GM18519 (cell line): ENCODE measurements around the gene PRKAR1B.

Source experiments
- ATAC-seq: cut with Tn5 transposase; IDR thresholded peaks from one replicate; pipeline ENCODE4 v1.9.1; 2021; ENCODE audit warnings: mild to moderate bottlenecking, moderate library complexity; ENCODE audit not compliant: unreplicated experiment, low FRiP score

The PRKAR1B gene

GRCh38 chr7:741850-742249 is 14.8 kb upstream of the PRKAR1B start:
- no peak for ATAC-seq

GRCh38 chr7:741191-741671 is 14.2 kb upstream of the PRKAR1B start:
- no peak for ATAC-seq

DNA sequence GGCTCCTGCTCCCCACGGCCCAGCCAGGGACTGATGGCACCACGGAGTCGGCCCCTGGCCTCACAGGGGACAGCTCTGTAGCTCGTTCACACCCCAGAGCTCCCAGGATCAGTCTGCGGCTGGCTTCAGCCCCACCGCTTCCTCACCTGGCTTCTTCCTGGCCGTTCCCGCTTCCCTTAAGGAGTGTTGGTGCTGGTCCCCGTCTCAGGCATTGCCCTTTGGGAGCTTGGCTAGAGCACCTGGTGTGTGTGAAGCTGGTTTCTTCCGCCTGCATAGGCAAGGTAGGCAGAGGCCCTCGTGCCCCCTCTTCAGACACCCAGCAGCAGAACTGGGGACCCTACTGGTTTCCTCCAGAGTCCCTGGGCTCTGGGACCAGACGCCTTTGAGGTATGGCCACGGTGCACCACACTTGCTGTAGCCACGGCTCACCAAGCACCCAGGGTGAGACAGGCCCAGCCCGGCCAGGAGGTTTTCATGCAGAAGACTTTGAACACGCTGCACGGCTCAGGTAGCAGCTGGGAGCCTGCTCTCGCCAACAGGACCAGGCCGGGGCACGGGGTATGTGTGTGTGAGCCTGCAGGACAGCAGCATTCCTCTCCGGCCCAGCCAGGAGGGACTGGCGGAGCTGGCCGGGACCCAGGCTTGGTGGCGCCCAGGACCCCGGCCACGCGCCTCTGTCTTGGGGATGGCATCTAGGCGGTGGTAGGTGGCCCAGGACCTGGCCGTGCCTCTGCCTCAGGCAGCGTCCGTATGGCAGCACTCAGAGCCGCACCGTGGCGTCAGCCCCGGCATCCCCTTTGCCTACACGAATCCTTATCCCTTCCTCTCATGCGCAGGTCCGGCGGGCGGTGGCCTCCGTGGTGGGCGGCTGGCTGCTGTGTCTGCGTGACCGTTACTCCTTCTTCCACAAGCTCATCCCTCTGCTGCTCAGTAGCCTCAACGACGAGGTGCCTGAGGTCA is 13.2 kb upstream of the PRKAR1B start:
- no peak for ATAC-seq

- ATAC-seq = no peak
Measured at GRCh38 chr7:739455-739982, 12.4 kb upstream of the PRKAR1B start.

DNA sequence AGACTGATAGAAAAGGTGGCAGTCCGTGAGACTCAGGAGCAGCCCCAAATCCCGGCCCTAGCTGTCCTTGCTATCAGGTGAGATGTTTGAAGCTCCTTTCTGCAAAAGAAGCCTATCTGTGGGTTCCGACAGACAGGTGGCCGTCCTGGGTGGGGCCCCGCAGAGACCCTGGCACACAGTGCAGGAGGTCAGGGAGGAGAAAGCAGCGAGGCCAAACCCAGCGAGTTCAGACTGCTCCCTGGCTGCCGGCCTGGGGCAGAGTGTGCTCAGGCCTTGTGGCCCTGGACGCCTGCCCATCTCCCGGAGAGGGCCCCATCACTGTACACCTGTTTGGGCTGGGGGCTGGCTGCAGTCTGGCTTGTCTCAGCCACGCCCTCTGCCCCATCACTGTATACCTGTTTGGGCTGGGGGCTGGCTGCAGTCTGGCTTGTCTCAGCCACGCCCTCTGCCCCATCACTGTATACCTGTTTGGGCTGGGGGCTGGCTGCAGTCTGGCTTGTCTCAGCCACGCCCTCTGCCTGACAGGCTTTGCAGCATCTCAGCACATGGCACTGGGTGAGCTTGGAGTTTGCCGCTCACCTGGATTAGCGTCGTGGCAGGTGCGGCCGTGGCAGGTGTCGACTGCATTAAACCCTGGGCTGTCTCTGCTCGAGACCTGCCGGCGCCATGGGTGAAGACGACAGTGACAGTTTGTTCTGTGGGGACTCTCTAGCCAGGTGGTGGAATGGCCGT is 11.8 kb upstream of the PRKAR1B start:
- no peak for ATAC-seq

- no peak for ATAC-seq
Measured at GRCh38 chr7:738241-738640, 11.2 kb upstream of the PRKAR1B start.

GRCh38 chr7:734808-735207 is 7.7 kb upstream of the PRKAR1B start:
- ATAC-seq = no peak

- ATAC-seq = no peak
Measured at GRCh38 chr7:734214-734613, 7.1 kb upstream of the PRKAR1B start.

DNA sequence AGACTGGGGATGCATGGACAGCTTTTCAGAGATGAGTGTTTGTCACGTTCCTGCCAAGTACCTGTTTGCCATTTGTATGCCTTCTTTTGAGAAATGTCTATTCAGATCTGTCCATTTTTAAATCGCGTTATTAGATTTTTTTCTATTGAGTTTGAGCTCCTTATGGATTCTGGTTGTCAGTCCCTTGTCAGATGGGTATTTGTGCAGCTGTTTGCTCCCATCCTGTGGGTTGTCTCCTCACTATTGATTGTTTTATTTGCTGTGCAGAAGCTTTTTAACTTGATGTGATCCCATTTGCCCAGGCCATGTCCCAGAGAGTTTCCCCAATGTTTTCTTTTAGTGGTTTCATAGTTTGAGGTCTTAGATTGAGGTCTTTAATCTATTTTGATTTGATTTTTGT is 5.5 kb upstream of the PRKAR1B start:
- no peak for ATAC-seq

DNA sequence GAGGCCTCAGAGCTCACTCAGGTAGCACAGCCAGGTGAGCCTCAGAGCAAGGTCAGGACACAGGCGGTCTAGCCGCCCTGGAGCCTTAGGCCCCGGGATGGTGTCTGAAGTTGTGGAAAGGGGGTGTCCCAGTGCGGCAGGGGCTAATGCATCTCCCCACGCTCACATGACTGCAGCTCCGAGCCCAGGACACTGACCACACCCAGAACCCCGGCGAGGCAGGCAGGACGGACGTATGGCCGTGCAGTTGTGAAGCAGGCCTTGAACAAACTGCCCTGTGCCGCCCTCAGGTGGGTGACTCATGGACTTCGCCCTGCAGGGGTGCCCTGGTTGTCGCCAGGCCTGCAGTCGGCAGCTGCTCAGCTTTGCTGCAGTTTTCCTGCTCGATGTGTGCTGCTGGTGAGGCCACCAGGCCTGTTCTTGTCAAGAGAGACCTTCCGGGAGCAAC is 5.0 kb upstream of the PRKAR1B start:
- no peak for ATAC-seq

DNA sequence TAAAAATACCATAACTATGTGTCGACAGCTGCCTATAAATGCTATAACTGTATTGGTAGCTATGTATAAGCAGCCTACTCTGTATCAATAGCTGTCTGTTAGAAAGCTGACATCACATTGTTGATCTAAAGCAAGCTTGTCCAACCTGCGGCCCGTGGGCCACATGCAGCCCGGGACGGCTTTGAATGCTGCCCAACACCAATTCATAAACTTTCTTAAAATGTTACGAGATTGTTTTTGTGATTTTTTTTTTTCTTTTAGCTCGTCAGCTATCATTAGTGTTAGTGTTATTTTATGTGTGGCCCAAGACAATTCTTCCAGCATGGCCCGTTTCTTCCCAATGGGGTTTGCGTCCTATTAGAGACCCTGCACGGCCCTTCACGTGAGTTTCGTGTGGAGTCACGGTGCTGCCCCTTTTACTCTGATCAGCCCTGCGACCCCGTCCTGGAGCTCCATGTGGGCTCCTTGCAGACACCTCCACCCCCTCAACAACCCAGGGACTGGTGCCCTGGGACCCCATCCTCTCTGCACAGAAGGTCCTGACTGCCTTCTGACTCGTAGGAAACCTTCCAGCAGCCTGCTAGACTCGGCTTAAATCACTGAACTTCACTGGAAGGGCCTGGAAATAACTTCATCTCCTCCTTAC is 4.5 kb upstream of the PRKAR1B start:
- no peak for ATAC-seq

DNA sequence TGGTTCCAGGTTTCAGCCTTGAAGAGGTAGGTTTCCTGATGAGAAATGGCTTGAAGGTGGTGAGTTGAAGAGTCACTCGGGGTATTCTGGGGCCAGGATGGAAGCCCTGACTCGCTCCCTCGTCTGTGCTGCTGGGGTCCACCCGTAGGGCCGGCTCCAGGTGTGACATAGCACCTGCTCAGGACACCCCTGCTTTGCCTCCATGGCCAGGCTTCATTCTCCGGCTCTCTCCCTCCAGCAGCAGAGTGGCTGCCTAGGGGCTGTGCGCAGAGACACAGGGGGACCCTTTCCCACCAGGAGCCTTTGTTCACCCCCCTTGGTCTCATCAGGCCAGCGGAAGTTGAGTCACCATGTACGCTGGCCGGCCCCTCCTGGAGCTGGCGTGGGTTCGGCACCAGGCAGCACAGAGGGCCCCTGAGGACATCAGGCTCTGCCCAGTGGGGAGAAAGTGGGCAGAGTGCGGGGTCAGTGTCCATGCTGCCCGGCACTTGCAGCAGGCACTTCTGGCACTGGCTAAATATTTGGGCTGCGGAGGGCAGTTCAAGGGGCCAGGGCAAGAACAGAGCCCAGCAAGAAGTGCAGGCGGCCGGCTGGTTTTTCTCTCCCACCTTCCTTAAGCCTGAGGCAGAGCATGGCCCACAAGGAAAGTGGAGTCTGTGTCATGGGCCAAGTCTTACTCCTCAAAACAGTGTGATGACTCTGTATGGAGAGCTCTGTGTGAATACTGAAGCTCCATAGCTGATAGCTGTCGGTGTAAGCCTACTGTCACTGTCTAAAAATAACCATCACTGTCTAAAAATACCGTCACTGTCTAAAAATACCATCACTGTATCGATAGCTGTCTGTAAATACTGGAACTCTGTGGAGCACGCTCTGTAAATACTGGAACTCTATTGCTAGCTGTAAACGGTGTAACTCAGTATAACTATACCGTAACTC is 3.7 kb upstream of the PRKAR1B start:
- ATAC-seq = no peak

GRCh38 chr7:729140-730000 is 2.3 kb upstream of the PRKAR1B start:
- no peak for ATAC-seq

- no peak for ATAC-seq
Measured at GRCh38 chr7:728602-729001, 1.5 kb upstream of the PRKAR1B start.

DNA sequence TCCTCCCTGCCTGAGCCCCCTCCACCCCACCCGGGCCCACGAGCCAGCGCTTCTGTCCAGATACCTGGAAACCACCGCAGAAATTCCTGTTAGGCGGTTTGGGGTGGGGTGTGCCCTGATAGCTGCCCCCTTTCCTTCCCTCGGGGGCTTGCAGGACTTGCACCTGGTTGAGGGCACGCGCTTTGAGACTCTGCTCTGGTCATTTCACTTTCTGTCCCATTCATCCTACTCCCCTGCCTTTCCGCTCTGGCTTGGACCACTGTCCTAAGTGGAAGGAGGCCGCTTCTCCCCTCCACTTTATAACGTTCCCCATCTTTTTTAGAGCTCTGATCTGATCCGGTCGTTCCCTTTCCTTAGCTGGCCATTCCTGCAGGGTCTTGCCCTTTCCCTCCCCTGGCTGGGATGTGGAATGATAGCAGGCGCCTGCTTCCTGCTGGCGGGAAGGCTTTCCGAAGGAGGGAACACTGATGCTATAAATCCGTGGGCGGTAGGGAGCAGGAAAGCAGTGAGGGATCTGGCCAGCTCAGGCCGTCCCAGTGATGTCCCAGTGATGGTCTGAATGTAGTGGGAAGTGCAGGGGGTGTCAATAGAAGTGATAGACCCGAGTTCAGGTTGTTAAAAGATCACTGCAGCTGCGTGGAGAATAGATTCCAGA is 852 bp upstream of the PRKAR1B start:
- no peak for ATAC-seq

GRCh38 chr7:726854-727103 is 302 bp downstream of the PRKAR1B start:
- no peak for ATAC-seq

DNA sequence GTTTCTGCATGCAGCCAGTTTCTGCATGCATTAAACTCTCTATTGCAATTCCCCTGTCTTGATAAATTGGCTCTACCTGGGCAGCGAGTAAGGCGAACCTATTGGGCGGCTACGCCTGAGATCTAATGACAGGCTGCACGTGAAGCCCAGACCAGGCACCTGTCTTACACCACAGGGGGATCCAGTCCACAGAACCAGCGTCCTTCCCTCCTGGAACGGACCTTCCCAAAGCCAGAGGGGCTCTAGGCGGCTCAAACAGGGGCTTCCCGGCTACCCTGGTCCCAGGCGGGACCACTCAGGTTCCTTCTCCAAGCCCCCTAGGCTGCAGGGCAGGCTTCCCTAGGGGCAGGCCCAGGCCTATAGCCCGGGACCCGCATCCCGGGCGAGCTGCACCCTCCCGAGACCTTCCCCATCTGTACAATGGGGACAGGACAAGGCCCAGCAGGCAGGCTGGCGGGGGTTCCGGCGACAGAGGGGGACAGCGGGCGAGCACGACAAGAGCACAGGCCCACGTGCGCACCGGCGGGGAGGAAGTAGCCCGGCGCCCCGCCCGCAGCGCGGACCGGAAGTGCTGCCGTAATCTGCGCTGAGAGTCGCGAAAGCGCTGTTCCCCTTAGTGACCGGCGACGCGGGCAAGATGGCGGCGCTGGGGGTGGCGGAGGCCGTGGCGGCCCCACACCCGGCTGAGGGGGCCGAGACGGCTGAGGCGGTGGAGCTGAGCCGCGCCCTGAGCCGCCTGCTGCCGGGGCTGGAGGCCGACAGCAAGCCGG is 812 bp downstream of the PRKAR1B start, which contains the start of gene DNAAF5:
Gene DNAAF5 (plus strand): TSS at position 616 of the 770 bp plus-strand sequence. CDS start 22 bp downstream, at position 638.
- ATAC-seq = peak; percentile 71
